Peyer's patch (tissue), 4 donors: Measurements from ENCODE around the gene PPP1CC. TPM values are rescaled to one million over a fixed set of nuclear protein-coding genes. Genes with fewer than 3 reads are reported as not detected.

Experiments
- DNase-seq, 3 donors: peaks; one replicate each; pipeline ENCODE4 v3.0.0-alpha.2; 2017 to 2019
- H3K27ac ChIP-seq, 4 donors: fragments of 200-600 bp; sonication (generic); one replicate each; pipeline ENCODE4 v1.5.1; 2016 to 2019
- H3K27me3 ChIP-seq, 2 donors: fragments of 200-600 bp; sonication (generic); one replicate each; pipeline ENCODE4 v1.5.1; 2019
- H3K36me3 ChIP-seq, 3 donors: fragments of 200-600 bp; sonication (generic); one replicate each; pipeline ENCODE4 v1.5.1; 2016 to 2019
- H3K4me1 ChIP-seq, 4 donors: fragments of 200-600 bp; sonication (generic); one replicate each; pipeline ENCODE4 v1.5.1; 2016 to 2019
- H3K4me3 ChIP-seq, 4 donors: fragments of 200-600 bp; sonication (generic); 1 replicate in 3 of 4; 2 replicates in 1 of 4; pipeline ENCODE4 v1.5.1; 2016 to 2019; ENCODE audit warnings: mild to moderate bottlenecking in 1 of 4
- H3K9me3 ChIP-seq, 4 donors: fragments of 200-600 bp; sonication (generic); one replicate each; pipeline ENCODE4 v1.5.1; 2016 to 2019; ENCODE audit warnings: mild to moderate bottlenecking in 1 of 4
- CTCF ChIP-seq, 6 experiments: fragments of 450-650 bp in 4 of 6; fragments of 200-600 bp in 2 of 6; sonication (generic) in 1 of 6; IDR thresholded peaks; one replicate each; pipeline ENCODE4 v1.5.1; 2017 to 2019; ENCODE audit warnings: antibody characterized with exemption in 6 of 6, mild to moderate bottlenecking in 3 of 6, moderate library complexity in 1 of 6
- POLR2A ChIP-seq, 2 donors: fragments of 450-650 bp; IDR thresholded peaks; one replicate each; pipeline ENCODE4 v1.5.1; 2017; ENCODE audit warnings: antibody characterized with exemption in 2 of 2, mild to moderate bottlenecking in 2 of 2, moderate library complexity in 2 of 2
- total RNA-seq, 4 donors: library from RNA; depleted of rRNA; stranded (reverse); fragments of >200 nt; gene quantifications; one replicate each; pipeline ENCODE4 v1.1.0, GENCODE V29; 2016

Gene PPP1CC
- total RNA-seq, 4 donors from 2014 or later: 174 to 361 (median 217) TPM

GRCh38 chr12:110763583-110763982, 20.9 kb upstream of the PPP1CC start:
- H3K9me3 ChIP-seq: no peaks in the 10 kb centered on the region
- H3K4me3 ChIP-seq: no peak overlapping the region
- no peak for TF ChIP-seq CTCF (IDR thresholded peaks at IDR 0.05)
- no peak for TF ChIP-seq POLR2A (IDR thresholded peaks at IDR 0.05)
- no peaks in the 10 kb centered on the region for H3K4me1 ChIP-seq
- H3K27me3 ChIP-seq: no peaks in the 10 kb centered on the region
- no peak for DNase-seq
- H3K36me3 ChIP-seq: no peaks in the 10 kb centered on the region
- H3K27ac ChIP-seq: no peak overlapping the region

GRCh38 chr12:110762891-110763290, 20.2 kb upstream of the PPP1CC start:
- TF ChIP-seq POLR2A (IDR thresholded peaks at IDR 0.05) (no peak), CTCF (IDR thresholded peaks at IDR 0.05) (no peak)
- no peaks in the 10 kb centered on the region for H3K9me3 ChIP-seq
- DNase-seq: no peak
- H3K36me3 ChIP-seq: no peaks in the 10 kb centered on the region
- no peaks in the 10 kb centered on the region for H3K27me3 ChIP-seq
- H3K4me1 ChIP-seq: no peaks in the 10 kb centered on the region
- H3K27ac ChIP-seq: no peak overlapping the region
- H3K4me3 ChIP-seq: no peak overlapping the region

GRCh38 chr12:110760204-110760609, 17.5 kb upstream of the PPP1CC start:
- no peaks in the 10 kb centered on the region for H3K27me3 ChIP-seq
- H3K27ac ChIP-seq: no peak overlapping the region
- DNase-seq: no peak
- H3K4me3 ChIP-seq: no peak overlapping the region
- TF ChIP-seq POLR2A (IDR thresholded peaks at IDR 0.05) (no peak), CTCF (IDR thresholded peaks at IDR 0.05) (no peak)
- H3K36me3 ChIP-seq: no peaks in the 10 kb centered on the region
- H3K4me1 ChIP-seq: no peaks in the 10 kb centered on the region
- no peaks in the 10 kb centered on the region for H3K9me3 ChIP-seq

- no peak overlapping the region for H3K4me3 ChIP-seq
- H3K27me3 ChIP-seq: no peaks in the 10 kb centered on the region
- no peaks in the 10 kb centered on the region for H3K4me1 ChIP-seq
- no peaks in the 10 kb centered on the region for H3K9me3 ChIP-seq
- H3K27ac ChIP-seq: no peak overlapping the region
- DNase-seq: no peak
- H3K36me3 ChIP-seq: no peaks in the 10 kb centered on the region
- no peak for TF ChIP-seq CTCF (IDR thresholded peaks at IDR 0.05)
- TF ChIP-seq POLR2A (IDR thresholded peaks at IDR 0.05): no peak
Observed at GRCh38 chr12:110758922-110759321, 16.2 kb upstream of the PPP1CC start.

- no peak for TF ChIP-seq POLR2A (IDR thresholded peaks at IDR 0.05)
- no peak for TF ChIP-seq CTCF (IDR thresholded peaks at IDR 0.05)
- Histone ChIP-seq H3K4me3 (no peak overlapping the region), H3K36me3 (no peaks in the 10 kb centered on the region), H3K9me3 (no peaks in the 10 kb centered on the region), H3K27me3 (no peaks in the 10 kb centered on the region), H3K4me1 (no peaks in the 10 kb centered on the region), H3K27ac (no peak overlapping the region)
- no peak for DNase-seq
Observed at GRCh38 chr12:110756611-110757010, 13.9 kb upstream of the PPP1CC start.
